HepG2 (cell line): ENCODE results near the gene TAF1D. TPM values are rescaled to one million over a fixed set of nuclear protein-coding genes. Genes with fewer than 3 reads are reported as not detected.
A peak's percentile ranks its signal among the peaks of the same experiment; 100 is the strongest.

Experiments
- CHD4 ChIP-seq: fragments of 200-600 bp; sonication (generic); IDR thresholded peaks from 2 replicates; pipeline ENCODE4 v1.7.0; 2017; ENCODE audit warnings: mild to moderate bottlenecking, low read length, borderline replicate concordance
- CSRNP1 ChIP-seq: sonication (generic); formaldehyde crosslinking; IDR thresholded peaks from 2 replicates; pipeline ENCODE4 v1.8.1; 2023; ENCODE audit warnings: mild to moderate bottlenecking, missing genetic modification reagents
- DNMT1 ChIP-seq: sonication (generic); formaldehyde crosslinking; IDR thresholded peaks from 2 replicates; pipeline ENCODE4 v1.5.1; 2020; ENCODE audit warnings: mild to moderate bottlenecking, missing genetic modification reagents
- ESRRA ChIP-seq: sonication (generic); formaldehyde crosslinking; IDR thresholded peaks from 2 replicates; pipeline ENCODE4 v1.5.1; 2020; ENCODE audit warnings: mild to moderate bottlenecking, low read depth, missing genetic modification reagents
- ETV5 ChIP-seq: IDR thresholded peaks from 2 replicates; pipeline ENCODE4 v1.6.1; 2018; ENCODE audit warnings: missing biosample characterization, missing genetic modification reagents, inconsistent platforms, borderline replicate concordance
- HDAC1 ChIP-seq: sonication (generic); formaldehyde crosslinking; IDR thresholded peaks from 2 replicates; pipeline ENCODE4 v1.5.1; 2020; ENCODE audit warnings: mild to moderate bottlenecking, missing genetic modification reagents
- HIVEP1 ChIP-seq: sonication (generic); formaldehyde crosslinking; IDR thresholded peaks from 2 replicates; pipeline ENCODE4 v1.4.0; 2020; ENCODE audit warnings: mild to moderate bottlenecking, missing genetic modification reagents
- PRDM10 ChIP-seq: sonication (generic); formaldehyde crosslinking; IDR thresholded peaks from 2 replicates; pipeline ENCODE4 v1.4.0; 2020; ENCODE audit warnings: low read depth, missing genetic modification reagents
- USF2 ChIP-seq, 2 experiments: sonication (generic) in 1 of 2; formaldehyde crosslinking in 1 of 2; IDR thresholded peaks; 2 replicates each; pipeline versions ENCODE4 v1.5.1 to v1.6.1; 2011 to 2020; ENCODE audit warnings: borderline replicate concordance in 1 of 2, low read depth in 1 of 2, low read length in 1 of 2, mild to moderate bottlenecking in 1 of 2, missing genetic modification reagents in 1 of 2, moderate library complexity in 1 of 2
- ZNF207 ChIP-seq: fragments of 450-650 bp; IDR thresholded peaks from 2 replicates; pipeline ENCODE4 v1.6.1; 2016; ENCODE audit warnings: antibody characterized with exemption, borderline replicate concordance
- ZNF713 ChIP-seq: sonication (generic); formaldehyde crosslinking; IDR thresholded peaks from 2 replicates; pipeline ENCODE4 v1.4.0; 2020; ENCODE audit warnings: mild to moderate bottlenecking, missing genetic modification reagents
- ZNF879 ChIP-seq: sonication (generic); formaldehyde crosslinking; IDR thresholded peaks from 2 replicates; pipeline ENCODE4 v1.8.1; 2023; ENCODE audit warnings: missing genetic modification reagents
- ZSCAN31 ChIP-seq: sonication (generic); formaldehyde crosslinking; IDR thresholded peaks from 2 replicates; pipeline ENCODE4 v1.5.0; 2020; ENCODE audit warnings: low read depth, mild to moderate bottlenecking, missing genetic modification reagents
- polyA plus RNA-seq, 8 experiments: library from polyadenylated mRNA; depleted of rRNA in 3 of 8; stranded (reverse) in 7 of 8; unstranded in 1 of 8; fragments of >200 nt; fragmentation: Illumina TruSeq in 4 of 8; extraction: Trizol in 4 of 8; gene quantifications; 2 replicates each; pipeline versions ENCODE4 v1.2.1 to v1.2.3, GENCODE V29; 2011 to 2016; ENCODE audit warnings: low read depth in 4 of 8, missing spikeins in 1 of 8, mixed read lengths in 1 of 8; ENCODE audit not compliant: insufficient read depth in 1 of 8
- total RNA-seq, 5 experiments: library from RNA; depleted of rRNA; stranded (reverse); fragments of >200 nt; fragmentation: Illumina TruSeq; extraction: Trizol; gene quantifications; 2 replicates each; pipeline ENCODE4 v1.2.3, GENCODE V29; 2016; ENCODE audit warnings: low read depth in 1 of 5
- TF ChIP-seq, protein P1 (sequence below): sonication (generic); formaldehyde crosslinking; IDR thresholded peaks from 2 replicates; pipeline ENCODE4 v1.4.0; 2020; ENCODE audit warnings: missing genetic modification reagents, borderline replicate concordance
- TF ChIP-seq, protein P2 (sequence below): sonication (generic); formaldehyde crosslinking; IDR thresholded peaks from 2 replicates; pipeline ENCODE4 v1.4.0; 2020; ENCODE audit warnings: missing genetic modification reagents

Gene TAF1D
- total and polyA plus RNA-seq, 2 of the 13 experiments (the other 11 are each of a cell fraction or from before 2014, with no cell fraction given) = 132 to 207 TPM

DNA sequence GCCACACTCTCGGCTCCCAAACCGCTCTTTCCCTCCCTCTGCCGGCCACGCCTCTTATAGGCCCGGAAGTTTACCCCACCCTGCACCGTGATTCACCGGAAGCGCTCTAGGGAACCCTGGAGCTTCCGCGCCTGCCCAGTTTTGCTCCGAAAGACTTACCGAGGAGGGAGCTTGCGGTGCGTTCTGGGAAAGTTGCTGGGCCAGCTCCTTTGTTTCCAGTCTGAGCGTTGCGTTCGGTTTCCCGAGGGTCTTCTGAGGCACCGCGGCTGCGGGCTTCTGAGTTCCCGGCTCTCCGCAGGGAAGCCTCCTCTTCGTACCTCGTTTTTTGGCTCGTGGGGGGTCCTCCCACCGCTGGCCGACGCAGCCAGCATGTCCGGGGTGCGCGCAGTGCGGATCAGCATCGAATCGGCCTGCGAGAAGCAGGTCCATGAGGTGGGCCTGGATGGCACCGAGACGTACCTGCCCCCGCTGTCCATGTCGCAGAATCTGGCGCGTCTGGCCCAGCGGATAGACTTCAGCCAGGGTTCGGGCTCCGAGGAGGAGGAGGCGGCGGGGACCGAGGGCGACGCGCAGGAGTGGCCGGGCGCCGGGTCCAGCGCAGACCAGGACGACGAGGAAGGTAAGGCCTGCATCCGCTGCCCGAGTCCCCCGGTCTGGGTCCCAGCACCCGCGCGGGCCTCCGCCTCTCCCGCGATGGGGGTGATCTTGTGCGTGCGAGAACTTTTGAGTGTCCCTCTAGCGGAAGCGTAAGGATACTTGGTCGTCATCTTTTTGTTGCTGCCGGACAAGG is 43.0 kb upstream of the TAF1D start, which contains the start of gene MED17 (continued):
- peak; percentile 79 for TF ChIP-seq ETV5 (CRISPR knock-in tag)
- no peak for TF ChIP-seq ZNF207
- TF ChIP-seq, protein P1, sequence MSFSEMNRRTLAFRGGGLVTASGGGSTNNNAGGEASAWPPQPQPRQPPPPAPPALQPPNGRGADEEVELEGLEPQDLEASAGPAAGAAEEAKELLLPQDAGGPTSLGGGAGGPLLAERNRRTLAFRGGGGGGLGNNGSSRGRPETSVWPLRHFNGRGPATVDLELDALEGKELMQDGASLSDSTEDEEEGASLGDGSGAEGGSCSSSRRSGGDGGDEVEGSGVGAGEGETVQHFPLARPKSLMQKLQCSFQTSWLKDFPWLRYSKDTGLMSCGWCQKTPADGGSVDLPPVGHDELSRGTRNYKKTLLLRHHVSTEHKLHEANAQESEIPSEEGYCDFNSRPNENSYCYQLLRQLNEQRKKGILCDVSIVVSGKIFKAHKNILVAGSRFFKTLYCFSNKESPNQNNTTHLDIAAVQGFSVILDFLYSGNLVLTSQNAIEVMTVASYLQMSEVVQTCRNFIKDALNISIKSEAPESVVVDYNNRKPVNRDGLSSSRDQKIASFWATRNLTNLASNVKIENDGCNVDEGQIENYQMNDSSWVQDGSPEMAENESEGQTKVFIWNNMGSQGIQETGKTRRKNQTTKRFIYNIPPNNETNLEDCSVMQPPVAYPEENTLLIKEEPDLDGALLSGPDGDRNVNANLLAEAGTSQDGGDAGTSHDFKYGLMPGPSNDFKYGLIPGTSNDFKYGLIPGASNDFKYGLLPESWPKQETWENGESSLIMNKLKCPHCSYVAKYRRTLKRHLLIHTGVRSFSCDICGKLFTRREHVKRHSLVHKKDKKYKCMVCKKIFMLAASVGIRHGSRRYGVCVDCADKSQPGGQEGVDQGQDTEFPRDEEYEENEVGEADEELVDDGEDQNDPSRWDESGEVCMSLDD (CRISPR knock-in tag) = 0 out of 2 replicates have a peak, but pooled peaks have one; percentile 23
- 0 out of 2 replicates have a peak, but pooled peaks have one; percentile 37 for TF ChIP-seq ZNF879 (CRISPR knock-in tag)
- TF ChIP-seq USF2 (IDR thresholded peaks at IDR 0.05; ENCODE audit: low read depth, low read length) = no peak
- no peak for TF ChIP-seq USF2 (CRISPR knock-in tag; IDR thresholded peaks at IDR 0.05; ENCODE audit: borderline replicate concordance)
- TF ChIP-seq PRDM10 (CRISPR knock-in tag) = peak; percentile 15; the same call in 1 of the 2 replicates
- TF ChIP-seq, protein P2, sequence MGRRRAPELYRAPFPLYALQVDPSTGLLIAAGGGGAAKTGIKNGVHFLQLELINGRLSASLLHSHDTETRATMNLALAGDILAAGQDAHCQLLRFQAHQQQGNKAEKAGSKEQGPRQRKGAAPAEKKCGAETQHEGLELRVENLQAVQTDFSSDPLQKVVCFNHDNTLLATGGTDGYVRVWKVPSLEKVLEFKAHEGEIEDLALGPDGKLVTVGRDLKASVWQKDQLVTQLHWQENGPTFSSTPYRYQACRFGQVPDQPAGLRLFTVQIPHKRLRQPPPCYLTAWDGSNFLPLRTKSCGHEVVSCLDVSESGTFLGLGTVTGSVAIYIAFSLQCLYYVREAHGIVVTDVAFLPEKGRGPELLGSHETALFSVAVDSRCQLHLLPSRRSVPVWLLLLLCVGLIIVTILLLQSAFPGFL (CRISPR knock-in tag) = no peak
- TF ChIP-seq ESRRA (CRISPR knock-in tag) = no peak
- TF ChIP-seq DNMT1 = no peak
- TF ChIP-seq CSRNP1 (CRISPR knock-in tag) = no peak; the same call in 1 of the 2 replicates
- TF ChIP-seq ZNF713 (CRISPR knock-in tag) = 0 out of 2 replicates have a peak, but pooled peaks have one; percentile 38
- TF ChIP-seq ZSCAN31 (CRISPR knock-in tag) = 0 out of 2 replicates have a peak, but pooled peaks have one; percentile 25
- TF ChIP-seq CHD4 = no peak
- peak; percentile 82; the same call in 1 of the 2 replicates for TF ChIP-seq HDAC1 (CRISPR knock-in tag)
- peak; percentile 55; the same call in 1 of the 2 replicates for TF ChIP-seq HIVEP1 (CRISPR knock-in tag)
